H1 (cell line): ENCODE data around the gene SLC1A3. TPM values are rescaled to one million over a fixed set of nuclear protein-coding genes. Genes with fewer than 3 reads are reported as not detected.

Experiments used
- CTCF ChIA-PET: fragments of 300-600 bp; sonication (Branson Sonifier 250); formaldehyde crosslinking; loops from one replicate; lab custom pipeline; 2021; ENCODE audit not compliant: partially characterized antibody; lab: Charles Lee
- POLR2A ChIA-PET: fragments of 300-600 bp; sonication (Branson Sonifier 250); formaldehyde crosslinking; loops from one replicate; lab custom pipeline; 2021; ENCODE audit warnings: inconsistent platforms; ENCODE audit not compliant: partially characterized antibody; lab: Charles Lee
- DNase-seq, 2 experiments: peaks; one replicate each; pipeline versions ENCODE4 v3.0.0 to v3.0.0-alpha.2; 2010 to 2022; ENCODE audit warnings: low spot score in 2 of 2, low read depth in 1 of 2, mixed read lengths in 1 of 2
- FAIRE-seq: peaks from 2 replicates; lab custom pipeline; 2011; peaks lifted over from hg19 to GRCh38; lab: Jason Lieb, UNC
- H2AFZ ChIP-seq: 2 replicates; pipeline ENCODE4 v1.8.1; 2012; ENCODE audit warnings: low read length, inconsistent platforms
- H2AK5ac ChIP-seq: 2 replicates; pipeline ENCODE4 v1.6.1; 2013; ENCODE audit warnings: low read depth, low read length
- H2BK120ac ChIP-seq: replicated peaks from 2 replicates; pipeline ENCODE3; 2013; ENCODE audit warnings: low read depth, low read length, inconsistent platforms
- H2BK12ac ChIP-seq: 2 replicates; pipeline ENCODE4 v1.6.1; 2013; ENCODE audit warnings: low read depth, low read length
- H2BK15ac ChIP-seq: 2 replicates; pipeline ENCODE4 v1.6.1; 2013; ENCODE audit warnings: low read length
- H2BK20ac ChIP-seq: 2 replicates; pipeline ENCODE4 v1.6.1; 2013; ENCODE audit warnings: low read length
- H2BK5ac ChIP-seq: 2 replicates; pipeline ENCODE4 v1.6.1; 2013; ENCODE audit warnings: low read depth, low read length
- H3K14ac ChIP-seq: 2 replicates; pipeline ENCODE4 v1.6.1; 2013; ENCODE audit warnings: inconsistent platforms; ENCODE audit not compliant: insufficient read length
- H3K18ac ChIP-seq: 2 replicates; pipeline ENCODE4 v1.6.1; 2013; ENCODE audit warnings: low read length; ENCODE audit errors: extremely low read depth
- H3K23ac ChIP-seq: 2 replicates; pipeline ENCODE4 v1.6.1; 2013; ENCODE audit warnings: inconsistent platforms; ENCODE audit not compliant: insufficient read length
- H3K23me2 ChIP-seq: 2 replicates; pipeline ENCODE4 v1.6.1; 2013; ENCODE audit warnings: low read depth, low read length
- H3K27ac ChIP-seq: 2 replicates; pipeline ENCODE4 v1.6.1; 2011; ENCODE audit warnings: low read depth, low read length, inconsistent platforms
- H3K27me3 ChIP-seq, 4 experiments: replicated peaks in 1 of 4; 1 replicate in 1 of 4; 2 replicates in 3 of 4; pipeline versions ENCODE4 v1.6.1 to v1.8.1; 2011 to 2013; ENCODE audit warnings: low read length in 3 of 4, mild to moderate bottlenecking in 3 of 4, inconsistent platforms in 2 of 4, mixed read lengths in 2 of 4, moderate library complexity in 1 of 4; ENCODE audit not compliant: control insufficient read depth in 3 of 4, insufficient read depth in 3 of 4; ENCODE audit errors: extremely low read depth in 1 of 4
- H3K36me3 ChIP-seq, 4 experiments: 2 replicates each; pipeline versions ENCODE4 v1.6.1 to v1.8.1; 2011 to 2013; ENCODE audit warnings: mild to moderate bottlenecking in 4 of 4, low read length in 3 of 4, moderate library complexity in 2 of 4, control low read depth in 1 of 4, inconsistent platforms in 1 of 4; ENCODE audit not compliant: insufficient read depth in 4 of 4, control insufficient read depth in 2 of 4
- H3K4ac ChIP-seq: replicated peaks from 2 replicates; pipeline ENCODE3; 2013; ENCODE audit warnings: low read length, low read depth, mixed read lengths, inconsistent platforms; ENCODE audit not compliant: insufficient read length
- H3K4me1 ChIP-seq, 4 experiments: replicated peaks in 1 of 4; 1 replicate in 1 of 4; 2 replicates in 3 of 4; pipeline versions ENCODE4 v1.6.1 to v1.8.1; 2011 to 2013; ENCODE audit warnings: low read length in 3 of 4, inconsistent platforms in 2 of 4, mixed read lengths in 1 of 4; ENCODE audit not compliant: insufficient read depth in 4 of 4, control insufficient read depth in 3 of 4
- H3K4me2 ChIP-seq, 2 experiments: 2 replicates each; pipeline versions ENCODE4 v1.6.1 to v1.8.1; 2011 to 2013; ENCODE audit warnings: low read depth in 2 of 2, low read length in 2 of 2, control low read depth in 1 of 2, inconsistent platforms in 1 of 2, mild to moderate bottlenecking in 1 of 2; ENCODE audit not compliant: insufficient read depth in 1 of 2
- H3K4me3 ChIP-seq, 4 experiments: fragments of 200-600, 300-600 bp in 1 of 4; sonication (generic), shearing (Covaris generic), sonication (Bioruptor Twin) in 1 of 4; 2 replicates each; pipeline versions ENCODE4 v1.5.1 to v1.8.1; 2011 to 2016; ENCODE audit warnings: low read length in 4 of 4, low read depth in 3 of 4, control low read depth in 2 of 4, inconsistent platforms in 2 of 4, mild to moderate bottlenecking in 2 of 4, mixed read lengths in 1 of 4, moderate library complexity in 1 of 4; ENCODE audit not compliant: insufficient read depth in 2 of 4; ENCODE audit errors: extremely low read depth in 1 of 4
- H3K56ac ChIP-seq: replicated peaks from 2 replicates; pipeline ENCODE3; 2013; ENCODE audit warnings: low read depth, mild to moderate bottlenecking, mixed read lengths, low read length, inconsistent platforms; ENCODE audit not compliant: insufficient read length
- H3K79me1 ChIP-seq: 2 replicates; pipeline ENCODE4 v1.6.1; 2013; ENCODE audit warnings: low read depth, low read length, control low read depth
- H3K79me2 ChIP-seq, 2 experiments: 2 replicates each; pipeline versions ENCODE4 v1.6.1 to v1.8.1; 2012 to 2013; ENCODE audit warnings: low read length in 2 of 2, mild to moderate bottlenecking in 2 of 2, inconsistent platforms in 1 of 2; ENCODE audit not compliant: insufficient read depth in 2 of 2, control insufficient read depth in 1 of 2
- H3K9ac ChIP-seq, 4 experiments: replicated peaks in 1 of 4; 1 replicate in 1 of 4; 2 replicates in 3 of 4; pipeline versions ENCODE4 v1.6.1 to v1.8.1; 2011 to 2013; ENCODE audit warnings: low read depth in 3 of 4, low read length in 3 of 4, control low read depth in 2 of 4, mild to moderate bottlenecking in 2 of 4, moderate library complexity in 2 of 4, inconsistent platforms in 1 of 4; ENCODE audit errors: extremely low read depth in 1 of 4
- H3K9me3 ChIP-seq, 2 experiments: 2 replicates each; pipeline versions ENCODE4 v1.6.1 to v1.8.1; 2012 to 2013; ENCODE audit warnings: mild to moderate bottlenecking in 2 of 2, moderate library complexity in 2 of 2, control low read depth in 1 of 2, inconsistent platforms in 1 of 2, low read depth in 1 of 2, low read length in 1 of 2, mixed read lengths in 1 of 2; ENCODE audit not compliant: insufficient read depth in 2 of 2
- H4K20me1 ChIP-seq, 2 experiments: replicated peaks in 1 of 2; 2 replicates each; pipeline versions ENCODE3 to v1.8.1; 2011 to 2013; ENCODE audit warnings: inconsistent platforms in 2 of 2, low read length in 2 of 2, mild to moderate bottlenecking in 1 of 2; ENCODE audit not compliant: insufficient read depth in 2 of 2, control insufficient read depth in 1 of 2
- H4K5ac ChIP-seq: 2 replicates; pipeline ENCODE4 v1.6.1; 2013; ENCODE audit warnings: low read length, low read depth, mixed read lengths, inconsistent platforms; ENCODE audit not compliant: insufficient read length
- H4K8ac ChIP-seq: 2 replicates; pipeline ENCODE4 v1.8.0; 2013; ENCODE audit warnings: mild to moderate bottlenecking, moderate library complexity, low read length, inconsistent platforms; ENCODE audit not compliant: insufficient read depth; ENCODE audit errors: extremely low read depth
- H4K91ac ChIP-seq: replicated peaks from 2 replicates; pipeline ENCODE3; 2013; ENCODE audit warnings: low read length, mixed read lengths, inconsistent platforms; ENCODE audit not compliant: insufficient read length
- EGR1 ChIP-seq: IDR thresholded peaks from 2 replicates; pipeline ENCODE4 v1.6.1; 2011; ENCODE audit warnings: low read depth, low read length, borderline replicate concordance
- HDAC6 ChIP-seq: IDR thresholded peaks from one replicate; pipeline ENCODE4 v1.7.1; 2012; ENCODE audit warnings: low read depth, mild to moderate bottlenecking, inconsistent platforms, low read length, moderate library complexity
- KDM1A ChIP-seq: fragments of 200-600, 300-600 bp; sonication (generic); IDR thresholded peaks from 2 replicates; pipeline ENCODE4 v1.7.1; 2016; ENCODE audit warnings: mild to moderate bottlenecking, low read length, borderline replicate concordance
- MAFK ChIP-seq: IDR thresholded peaks from 2 replicates; pipeline ENCODE4 v1.6.1; 2012; ENCODE audit warnings: low read depth, mild to moderate bottlenecking, improper control_type of control experiment, low read length
- SAP30 ChIP-seq: fragments of 300-600 bp; sonication (generic); IDR thresholded peaks from 2 replicates; pipeline ENCODE4 v1.7.1; 2012; ENCODE audit warnings: low read length, moderate library complexity, mild to moderate bottlenecking, inconsistent platforms; ENCODE audit not compliant: insufficient read depth, insufficient replicate concordance
- SRF ChIP-seq: IDR thresholded peaks from 2 replicates; pipeline ENCODE4 v1.6.1; 2011; ENCODE audit warnings: mild to moderate bottlenecking, low read depth, low read length, moderate library complexity
- TAF7 ChIP-seq: optimal IDR thresholded peaks from 2 replicates; pipeline ENCODE3; 2011; ENCODE audit warnings: low read depth, mild to moderate bottlenecking, inconsistent platforms, low read length, moderate library complexity, borderline replicate concordance
- TCF12 ChIP-seq: IDR thresholded peaks from 2 replicates; pipeline ENCODE4 v1.6.1; 2011; ENCODE audit warnings: low read depth, mild to moderate bottlenecking, low read length
- WGBS, 2 experiments: shearing (Covaris generic) in 1 of 2; methylation state at CpG; one replicate each; pipeline versions ENCODE4 v1.1.6 to v1.1.7; 2013 to 2015; ENCODE audit warnings: low lambda C conversion rate in 2 of 2, mixed read lengths in 2 of 2, inconsistent platforms in 1 of 2, low coverage in 1 of 2, missing lambda C conversion rate in 1 of 2; ENCODE audit not compliant: insufficient replicate concordance in 2 of 2, insufficient coverage in 1 of 2, insufficient read length in 1 of 2; ENCODE audit errors: extremely low coverage in 1 of 2, missing lambda C conversion rate in 1 of 2; 5-methylcytosine and 5-hydroxymethylcytosine counted together
- polyA plus RNA-seq, 7 experiments: library from polyadenylated mRNA; depleted of rRNA in 3 of 7; stranded (reverse) in 5 of 7; unstranded in 2 of 7; fragments of >200 nt in 5 of 7; fragments of 200-250 nt in 2 of 7; gene quantifications; 1 replicate in 5 of 7; 2 replicates in 1 of 7; 4 replicates in 1 of 7; pipeline versions ENCODE4 v1.2.1 to v1.2.3, GENCODE V29; 2011 to 2013; ENCODE audit warnings: missing spikeins in 2 of 7, mixed read lengths in 2 of 7
- total RNA-seq: library from RNA; stranded (reverse); fragmentation: NEBNext Ultra II Directional; extraction: Animal tissue kit (Norgen Biotek cat#: 25700); gene quantifications from 2 replicates; pipeline ENCODE4 v1.2.1, GENCODE V29; 2021
- TF ChIP-seq, protein P1 (sequence below): IDR thresholded peaks from 2 replicates; pipeline ENCODE4 v1.6.1; 2012; ENCODE audit warnings: inconsistent platforms

SLC1A3 gene
- total and polyA plus RNA-seq, 2 of the 8 experiments (the other 6 are each of a cell fraction or from before 2014, with no cell fraction given): 26.7 to 35.3 TPM

DNA sequence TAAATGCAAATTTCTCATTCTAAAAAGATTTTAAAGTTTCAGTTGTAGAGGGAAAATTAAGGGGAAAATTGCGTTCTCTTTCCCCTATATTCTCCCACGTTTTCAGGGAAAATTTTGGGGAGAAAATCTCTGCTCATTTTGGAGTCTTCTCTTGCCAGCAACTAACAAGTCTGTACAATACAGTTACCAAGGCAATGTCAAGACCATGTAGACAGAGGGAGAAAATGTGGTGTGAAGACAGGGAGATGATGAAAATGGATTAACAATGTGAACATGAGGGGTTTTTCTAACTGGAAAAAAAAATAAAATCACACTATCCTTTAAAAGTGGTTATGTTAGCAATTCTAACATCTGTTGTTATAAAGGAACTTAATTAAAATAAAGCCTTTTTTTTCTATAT, 22.3 kb downstream of the SLC1A3 start:
- no peak overlapping the region for H3K27ac ChIP-seq
- no peak for FAIRE-seq
- H2AK5ac ChIP-seq: no peak overlapping the region
- no peak overlapping the region for H3K23ac ChIP-seq
- no peak overlapping the region for H2BK5ac ChIP-seq
- H3K9ac ChIP-seq: no peak overlapping the region
- no peak overlapping the region for H3K4me3 ChIP-seq
- no peaks in the 10 kb centered on the region for H3K9me3 ChIP-seq
- H4K8ac ChIP-seq: no peak overlapping the region
- peaks cover 6 to 20% (median 15%) of the 10 kb centered on the region in 4 experiments; a peak in 6 of 8 replicates for H3K36me3 ChIP-seq
- CTCF ChIA-PET: no interaction called here
- no peak overlapping the region for H2BK20ac ChIP-seq
- no peaks in the 10 kb centered on the region for H3K79me1 ChIP-seq
- no peak for DNase-seq
- 74% methylated on average over 2 of the region's 2 CpGs; no CpG with 5 or more reads in 1 of the 2 experiments for WGBS, 2 experiments
- no peak overlapping the region for H2BK12ac ChIP-seq
- POLR2A ChIA-PET: interaction anchor here (1.2 to 1.5 kb wide), 2 partner anchors 10 to 21 kb away, joined by 3 to 6 read pairs; no protein-coding TSS in a partner anchor
- H3K4ac ChIP-seq: no peak overlapping the region
- H2AFZ ChIP-seq: no peak overlapping the region
- no peak overlapping the region for H2BK120ac ChIP-seq
- no peak overlapping the region for H3K14ac ChIP-seq
- H3K4me2 ChIP-seq: no peak overlapping the region
- H3K4me1 ChIP-seq: no peaks in the 10 kb centered on the region
- no peak overlapping the region for H4K5ac ChIP-seq
- H3K56ac ChIP-seq: no peak overlapping the region
- H3K18ac ChIP-seq: no peak overlapping the region
- TF ChIP-seq EGR1 (no peak), TAF7 (no peak), HDAC6 (no peak), KDM1A (no peak), TCF12 (no peak), MAFK (no peak), SRF (no peak), SAP30 (no peak)
- TF ChIP-seq, protein P1, sequence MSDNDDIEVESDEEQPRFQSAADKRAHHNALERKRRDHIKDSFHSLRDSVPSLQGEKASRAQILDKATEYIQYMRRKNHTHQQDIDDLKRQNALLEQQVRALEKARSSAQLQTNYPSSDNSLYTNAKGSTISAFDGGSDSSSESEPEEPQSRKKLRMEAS: no peak
- no peaks in the 10 kb centered on the region for H3K23me2 ChIP-seq
- no peaks in the 10 kb centered on the region for H3K27me3 ChIP-seq
- H2BK15ac ChIP-seq: no peak overlapping the region
- no peak overlapping the region for H4K91ac ChIP-seq
- H3K79me2 ChIP-seq: no peaks in the 10 kb centered on the region
- H4K20me1 ChIP-seq: no peaks in the 10 kb centered on the region
